Ureter (tissue), 1 donor: ENCODE measurements around the gene ZNF469. TPM values are rescaled to one million over a fixed set of nuclear protein-coding genes. Genes with fewer than 3 reads are reported as not detected.
"Not testable (repeated sequence)": the region's sequence is repeated elsewhere in the genome, so short reads cannot be mapped to it uniquely, and the experiment has no call there.

Source experiments
- DNase-seq: peaks from one replicate; pipeline ENCODE4 v3.0.0-alpha.2; 2020; ENCODE audit warnings: low spot score
- total RNA-seq: library from RNA; stranded (reverse); gene quantifications from one replicate; pipeline ENCODE4 v1.2.4, GENCODE V29; 2023
- donor health status: DM: yes; HTN: yes; CAD: no.

Gene ZNF469
- total RNA-seq, 1 donor from 2014 or later = 3.6 TPM

- not testable (repeated sequence) for DNase-seq
Measured at GRCh38 chr16:88410297-88410968, 27.7 kb downstream of the ZNF469 start.

GRCh38 chr16:88411951-88412576 lies 29.3 kb downstream of the ZNF469 start:
- no peak for DNase-seq

GRCh38 chr16:88412766-88413165 lies 30.0 kb downstream of the ZNF469 start:
- no peak for DNase-seq

- no peak for DNase-seq
Measured at GRCh38 chr16:88413231-88413630, 30.5 kb downstream of the ZNF469 start.

- no peak for DNase-seq
Measured at GRCh38 chr16:88413631-88414030, 30.9 kb downstream of the ZNF469 start.

GRCh38 chr16:88414521-88415380 lies 32.0 kb downstream of the ZNF469 start:
- no peak for DNase-seq

- DNase-seq = no peak
Measured at GRCh38 chr16:88415381-88415705, 32.6 kb downstream of the ZNF469 start.

- DNase-seq = no peak
Measured at GRCh38 chr16:88415713-88416323, 33.1 kb downstream of the ZNF469 start.

- DNase-seq = no peak
Measured at GRCh38 chr16:88416686-88417085, 33.9 kb downstream of the ZNF469 start.

GRCh38 chr16:88417684-88418476 lies 35.1 kb downstream of the ZNF469 start:
- DNase-seq = no peak

- DNase-seq = no peak
Measured at GRCh38 chr16:88418869-88419268, 36.1 kb downstream of the ZNF469 start.

- DNase-seq = no peak
Measured at GRCh38 chr16:88419790-88420189, 37.0 kb downstream of the ZNF469 start.

GRCh38 chr16:88420496-88420895 lies 37.7 kb downstream of the ZNF469 start:
- no peak for DNase-seq

- DNase-seq = no peak
Measured at GRCh38 chr16:88421301-88421700, 38.5 kb downstream of the ZNF469 start.

- no peak for DNase-seq
Measured at GRCh38 chr16:88421871-88422433, 39.2 kb downstream of the ZNF469 start.

GRCh38 chr16:88422733-88423447 lies 40.1 kb downstream of the ZNF469 start:
- no peak for DNase-seq

GRCh38 chr16:88423448-88423850 lies 40.7 kb downstream of the ZNF469 start:
- DNase-seq = no peak

- no peak for DNase-seq
Measured at GRCh38 chr16:88424587-88425235, 42.0 kb downstream of the ZNF469 start.

- no peak for DNase-seq
Measured at GRCh38 chr16:88426018-88426417, 43.3 kb downstream of the ZNF469 start.

- no peak for DNase-seq
Measured at GRCh38 chr16:88427376-88427775, 44.6 kb downstream of the ZNF469 start.
